ENCODE results near the gene KCNT2.

KCNT2 gene

GRCh38 chr1:196193896-196194559, 414.2 kb downstream of the KCNT2 start:
- Histone ChIP-seq H3K27me3 (ENCODE audit: control insufficient read depth, low read length) (no peaks in the 10 kb centered on the region), H3K9me3 (ENCODE audit: control insufficient read depth, insufficient read depth, low read length) (no peaks in the 10 kb centered on the region), H3K36me3 (ENCODE audit: control insufficient read depth, low read length) (no peaks in the 10 kb centered on the region), H4K20me1 (ENCODE audit: control insufficient read depth, insufficient read depth, low read depth, low read length) (no peaks in the 10 kb centered on the region), H3K79me2 (ENCODE audit: control insufficient read depth, low read length) (no peaks in the 10 kb centered on the region), H3K27ac (ENCODE audit: low read depth, low read length) (no peak overlapping the region), H3K4me2 (ENCODE audit: low read length) (no peak overlapping the region), H3K4me1 (ENCODE audit: control insufficient read depth, low read length) (peaks cover 9% of the 10 kb centered on the region), H3K4me3 (ENCODE audit: low read length) (no peak overlapping the region), H3K9me2 (replicated peaks; ENCODE audit: control insufficient read depth, low read length) (no peaks in the 10 kb centered on the region), H3F3A (ENCODE audit: control insufficient read depth, insufficient read depth) (no peaks in the 10 kb centered on the region)
- no peak for TF ChIP-seq EZH2phosphoT487 (IDR thresholded peaks at IDR 0.05; ENCODE audit: borderline replicate concordance, low read length)
- TF ChIP-seq, protein P1, sequence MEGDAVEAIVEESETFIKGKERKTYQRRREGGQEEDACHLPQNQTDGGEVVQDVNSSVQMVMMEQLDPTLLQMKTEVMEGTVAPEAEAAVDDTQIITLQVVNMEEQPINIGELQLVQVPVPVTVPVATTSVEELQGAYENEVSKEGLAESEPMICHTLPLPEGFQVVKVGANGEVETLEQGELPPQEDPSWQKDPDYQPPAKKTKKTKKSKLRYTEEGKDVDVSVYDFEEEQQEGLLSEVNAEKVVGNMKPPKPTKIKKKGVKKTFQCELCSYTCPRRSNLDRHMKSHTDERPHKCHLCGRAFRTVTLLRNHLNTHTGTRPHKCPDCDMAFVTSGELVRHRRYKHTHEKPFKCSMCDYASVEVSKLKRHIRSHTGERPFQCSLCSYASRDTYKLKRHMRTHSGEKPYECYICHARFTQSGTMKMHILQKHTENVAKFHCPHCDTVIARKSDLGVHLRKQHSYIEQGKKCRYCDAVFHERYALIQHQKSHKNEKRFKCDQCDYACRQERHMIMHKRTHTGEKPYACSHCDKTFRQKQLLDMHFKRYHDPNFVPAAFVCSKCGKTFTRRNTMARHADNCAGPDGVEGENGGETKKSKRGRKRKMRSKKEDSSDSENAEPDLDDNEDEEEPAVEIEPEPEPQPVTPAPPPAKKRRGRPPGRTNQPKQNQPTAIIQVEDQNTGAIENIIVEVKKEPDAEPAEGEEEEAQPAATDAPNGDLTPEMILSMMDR (IDR thresholded peaks at IDR 0.05; ENCODE audit: low read depth, low read length, poor library complexity, severe bottlenecking) = no peak

DNA sequence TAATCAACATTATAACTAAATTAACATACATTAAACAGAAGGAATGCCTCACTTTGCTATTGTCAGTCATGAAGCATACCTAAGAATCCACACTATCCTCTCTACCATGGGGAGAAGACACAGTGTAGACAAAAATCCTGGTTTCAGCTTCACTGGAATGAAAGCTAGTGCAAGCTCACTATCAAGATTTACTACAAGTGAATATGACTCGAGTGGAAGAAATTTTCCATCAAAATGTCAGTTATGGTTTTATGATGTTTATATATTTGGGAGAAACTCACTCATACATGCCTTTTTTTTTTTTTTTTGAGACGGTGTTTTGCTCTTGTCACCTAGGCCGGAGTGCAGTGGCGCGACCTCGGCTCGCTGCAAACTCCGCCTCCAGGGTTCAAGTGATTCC, 424.3 kb downstream of the KCNT2 start:
- Histone ChIP-seq H3K4me2 (ENCODE audit: low read length) (no peak overlapping the region), H3K9me2 (replicated peaks; ENCODE audit: control insufficient read depth, low read length) (no peaks in the 10 kb centered on the region), H3K9me3 (ENCODE audit: control insufficient read depth, insufficient read depth, low read length) (no peaks in the 10 kb centered on the region), H3K79me2 (ENCODE audit: control insufficient read depth, low read length) (no peaks in the 10 kb centered on the region), H3K4me1 (ENCODE audit: control insufficient read depth, low read length) (no peaks in the 10 kb centered on the region), H3K27me3 (ENCODE audit: control insufficient read depth, low read length) (no peaks in the 10 kb centered on the region), H3K4me3 (ENCODE audit: low read length) (no peak overlapping the region), H3K27ac (ENCODE audit: low read depth, low read length) (no peak overlapping the region), H3F3A (ENCODE audit: control insufficient read depth, insufficient read depth) (no peaks in the 10 kb centered on the region), H3K36me3 (ENCODE audit: control insufficient read depth, low read length) (no peaks in the 10 kb centered on the region), H4K20me1 (ENCODE audit: control insufficient read depth, insufficient read depth, low read depth, low read length) (no peaks in the 10 kb centered on the region)
- TF ChIP-seq EZH2phosphoT487 (IDR thresholded peaks at IDR 0.05; ENCODE audit: borderline replicate concordance, low read length) = no peak
- TF ChIP-seq, protein P1 (IDR thresholded peaks at IDR 0.05; ENCODE audit: low read depth, low read length, poor library complexity, severe bottlenecking) = no peak

- Histone ChIP-seq H3K4me1 (ENCODE audit: control insufficient read depth, low read length) (no peaks in the 10 kb centered on the region), H3K27me3 (ENCODE audit: control insufficient read depth, low read length) (no peaks in the 10 kb centered on the region), H3K27ac (ENCODE audit: low read depth, low read length) (no peak overlapping the region), H4K20me1 (ENCODE audit: control insufficient read depth, insufficient read depth, low read depth, low read length) (no peaks in the 10 kb centered on the region), H3K79me2 (ENCODE audit: control insufficient read depth, low read length) (no peaks in the 10 kb centered on the region), H3K9me2 (replicated peaks; ENCODE audit: control insufficient read depth, low read length) (no peaks in the 10 kb centered on the region), H3K36me3 (ENCODE audit: control insufficient read depth, low read length) (no peaks in the 10 kb centered on the region), H3F3A (ENCODE audit: control insufficient read depth, insufficient read depth) (no peaks in the 10 kb centered on the region), H3K4me3 (ENCODE audit: low read length) (no peak overlapping the region), H3K9me3 (ENCODE audit: control insufficient read depth, insufficient read depth, low read length) (no peaks in the 10 kb centered on the region), H3K4me2 (ENCODE audit: low read length) (no peak overlapping the region)
- no peak for TF ChIP-seq EZH2phosphoT487 (IDR thresholded peaks at IDR 0.05; ENCODE audit: borderline replicate concordance, low read length)
- TF ChIP-seq, protein P1 (IDR thresholded peaks at IDR 0.05; ENCODE audit: low read depth, low read length, poor library complexity, severe bottlenecking) = no peak
Observed at GRCh38 chr1:196181594-196181878, 426.7 kb downstream of the KCNT2 start.

Measured in DOHH2 (cell line).